Endothelial cell (in vitro differentiated cells): ENCODE measurements around the gene COL26A1. TPM values are rescaled to one million over a fixed set of nuclear protein-coding genes. Genes with fewer than 3 reads are reported as not detected.

Source experiments
- DNase-seq: peaks from one replicate; pipeline ENCODE4 v3.0.0; 2021; ENCODE audit warnings: low spot score
- H3K27ac Mint-ChIP-seq: one replicate; pipeline ENCODE4 v1.8.0; 2021; ENCODE audit warnings: mixed read lengths, inconsistent platforms; ENCODE audit not compliant: unreplicated experiment
- H3K27me3 Mint-ChIP-seq: one replicate; pipeline ENCODE4 v1.8.0; 2021; ENCODE audit warnings: mild to moderate bottlenecking, moderate library complexity, mixed read lengths, inconsistent platforms; ENCODE audit not compliant: unreplicated experiment
- H3K36me3 Mint-ChIP-seq: one replicate; pipeline ENCODE4 v1.8.0; 2021; ENCODE audit warnings: mild to moderate bottlenecking, low read depth, mixed read lengths, inconsistent platforms; ENCODE audit not compliant: unreplicated experiment
- H3K4me1 Mint-ChIP-seq: one replicate; pipeline ENCODE4 v1.8.0; 2021; ENCODE audit warnings: mild to moderate bottlenecking, mixed read lengths, inconsistent platforms; ENCODE audit not compliant: unreplicated experiment
- H3K4me3 Mint-ChIP-seq: one replicate; pipeline ENCODE4 v1.8.0; 2021; ENCODE audit warnings: mild to moderate bottlenecking, mixed read lengths, inconsistent platforms; ENCODE audit not compliant: unreplicated experiment
- H3K9me3 Mint-ChIP-seq: one replicate; pipeline ENCODE4 v1.8.0; 2021; ENCODE audit warnings: mixed read lengths, inconsistent platforms; ENCODE audit not compliant: unreplicated experiment
- CTCF ChIP-seq: fragments of 200-600 bp; sonication (generic); IDR thresholded peaks from one replicate; pipeline ENCODE4 v1.5.0; 2021; ENCODE audit warnings: antibody characterized with exemption; ENCODE audit not compliant: unreplicated experiment
- total RNA-seq: library from RNA; stranded (reverse); fragmentation: NEBNext Ultra II Directional; extraction: Animal tissue kit (Norgen Biotek cat#: 25700); gene quantifications from one replicate; pipeline ENCODE4 v1.2.1, GENCODE V29; 2021; ENCODE audit not compliant: unreplicated experiment

The COL26A1 gene
- total RNA-seq, 1 donor from 2014 or later, result 6.1 TPM

DNA sequence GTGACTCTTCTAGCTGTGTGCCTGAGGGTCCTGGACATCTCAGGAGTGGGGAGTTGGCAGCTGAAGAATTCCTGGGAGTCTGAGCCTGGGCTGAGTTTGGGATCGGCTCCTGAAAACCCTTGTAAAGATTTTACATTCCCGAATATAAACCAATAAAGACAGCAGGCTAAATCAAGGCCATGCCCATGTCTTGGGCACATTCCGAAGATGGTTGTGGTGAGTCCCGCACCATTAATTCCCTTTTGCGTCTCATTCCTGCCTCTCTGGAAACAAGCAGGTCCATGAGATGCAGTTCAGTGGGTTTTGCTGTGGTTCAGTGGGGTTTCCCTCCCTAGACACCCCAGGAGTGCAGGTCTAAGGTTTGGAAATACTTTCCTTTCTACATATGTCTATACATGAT is 90.9 kb downstream of the COL26A1 start:
- DNase-seq, result no peak
- Mint-ChIP-seq H3K4me1 (peaks cover 7% of the 10 kb centered on the region), H3K27ac (no peak overlapping the region), H3K9me3 (no peaks in the 10 kb centered on the region), H3K36me3 (no peaks in the 10 kb centered on the region), H3K4me3 (no peak overlapping the region), H3K27me3 (no peaks in the 10 kb centered on the region)
- TF ChIP-seq CTCF, result no peak

GRCh38 chr7:101457001-101457750 is 94.5 kb downstream of the COL26A1 start:
- Mint-ChIP-seq H3K4me3 (no peak overlapping the region), H3K36me3 (no peaks in the 10 kb centered on the region), H3K4me1 (peaks cover 7% of the 10 kb centered on the region), H3K27ac (no peak overlapping the region), H3K9me3 (no peaks in the 10 kb centered on the region), H3K27me3 (no peaks in the 10 kb centered on the region)
- DNase-seq, result no peak
- TF ChIP-seq CTCF, result no peak

DNA sequence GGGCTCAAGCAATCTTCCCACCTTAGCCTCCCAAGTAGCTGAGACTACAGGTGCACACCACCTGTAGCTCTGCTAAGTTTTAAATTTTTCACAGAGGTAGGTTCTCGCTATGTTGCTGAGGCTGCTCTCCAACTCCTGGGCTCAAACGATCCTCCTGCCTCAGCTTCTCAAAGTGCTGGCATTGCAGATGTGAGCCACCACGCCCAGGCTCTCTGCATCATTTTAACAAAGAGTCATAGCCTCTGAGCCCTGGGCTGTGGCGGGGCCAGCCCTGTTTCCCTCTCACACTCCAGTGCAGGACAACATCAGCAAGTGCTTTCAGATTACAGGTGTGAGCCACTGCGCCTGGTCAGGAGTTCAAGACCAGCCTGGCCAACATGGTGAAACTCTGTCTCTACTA is 102.5 kb downstream of the COL26A1 start:
- Mint-ChIP-seq H3K4me3 (no peak overlapping the region), H3K27ac (no peak overlapping the region), H3K36me3 (no peaks in the 10 kb centered on the region), H3K4me1 (no peaks in the 10 kb centered on the region), H3K9me3 (no peaks in the 10 kb centered on the region), H3K27me3 (peaks cover 3% of the 10 kb centered on the region)
- TF ChIP-seq CTCF, result no peak
- no peak for DNase-seq

- no peak for TF ChIP-seq CTCF
- peaks cover 3% of the 10 kb centered on the region for H3K27me3 Mint-ChIP-seq
- DNase-seq, result no peak
- no peaks in the 10 kb centered on the region for H3K4me1 Mint-ChIP-seq
- H3K9me3 Mint-ChIP-seq, result no peaks in the 10 kb centered on the region
- no peak overlapping the region for H3K27ac Mint-ChIP-seq
- no peak overlapping the region for H3K4me3 Mint-ChIP-seq
- H3K36me3 Mint-ChIP-seq, result no peaks in the 10 kb centered on the region
Measured at GRCh38 chr7:101465576-101466196, 103.0 kb downstream of the COL26A1 start.

- DNase-seq, result no peak
- Mint-ChIP-seq H3K27me3 (peaks cover 3% of the 10 kb centered on the region), H3K4me3 (no peak overlapping the region), H3K36me3 (no peaks in the 10 kb centered on the region), H3K4me1 (no peaks in the 10 kb centered on the region), H3K9me3 (no peaks in the 10 kb centered on the region), H3K27ac (no peak overlapping the region)
- no peak for TF ChIP-seq CTCF
Measured at GRCh38 chr7:101466871-101467270, 104.2 kb downstream of the COL26A1 start.
